Hematopoietic multipotent progenitor cell treated with erythropoietin and hydrocortisone succinate and interleukin-3 and kit ligand, for 6 days (in vitro differentiated cells): ENCODE results near the gene CSH1.
"Not testable (repeated sequence)": the region's sequence is repeated elsewhere in the genome, so short reads cannot be mapped to it uniquely, and the experiment has no call there.

Experiments
- DNase-seq: peaks from one replicate; pipeline ENCODE4 v3.0.0-alpha.2; 2015

Gene CSH1

DNA sequence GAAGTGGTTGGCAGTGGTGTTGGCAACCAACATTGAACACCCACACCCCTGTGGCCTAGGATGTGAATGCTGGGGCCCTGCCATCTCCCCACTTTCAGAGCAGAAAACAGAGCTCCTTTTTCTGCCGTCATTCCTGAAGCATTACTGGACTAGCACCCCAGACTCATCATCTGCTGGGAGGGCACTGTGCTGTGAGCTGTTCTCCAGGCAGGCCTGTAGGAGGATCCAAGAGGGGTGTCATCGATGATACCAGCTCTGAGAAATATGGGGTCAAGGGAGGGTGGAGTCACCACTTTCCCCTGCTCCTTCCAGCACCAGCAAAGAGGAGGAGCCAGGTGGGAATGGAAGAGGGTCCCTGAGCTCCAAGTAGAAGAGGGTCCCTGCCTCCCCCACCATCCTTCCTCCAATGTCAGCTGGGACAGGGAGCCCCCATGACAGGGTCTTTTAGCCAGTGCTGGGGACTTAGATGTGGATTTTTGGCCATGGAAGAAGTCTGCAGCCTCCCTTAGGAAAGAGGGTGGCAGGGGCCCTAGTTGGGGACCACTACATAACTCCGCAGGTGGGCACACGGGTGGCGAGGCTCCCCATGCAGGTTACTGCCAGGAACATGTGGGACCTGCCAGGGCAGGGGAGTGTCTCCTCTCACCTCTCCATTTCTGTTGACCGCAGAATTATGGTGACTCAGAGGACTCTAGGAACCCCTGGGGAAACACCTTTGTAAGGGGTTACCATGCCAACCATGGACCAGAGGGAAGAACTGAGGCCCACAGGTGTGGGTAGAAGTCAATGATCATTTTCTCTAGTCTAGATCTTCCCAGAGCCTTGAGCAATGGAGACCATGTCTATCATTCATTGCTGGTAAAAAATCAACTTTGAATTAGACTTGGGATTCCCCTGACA, 2.8 kb upstream of the CSH1 start:
- not testable (repeated sequence) for DNase-seq

- not testable (repeated sequence) for DNase-seq
Observed at GRCh38 chr17:63894821-63895220, 1.6 kb downstream of the CSH1 start.

DNA sequence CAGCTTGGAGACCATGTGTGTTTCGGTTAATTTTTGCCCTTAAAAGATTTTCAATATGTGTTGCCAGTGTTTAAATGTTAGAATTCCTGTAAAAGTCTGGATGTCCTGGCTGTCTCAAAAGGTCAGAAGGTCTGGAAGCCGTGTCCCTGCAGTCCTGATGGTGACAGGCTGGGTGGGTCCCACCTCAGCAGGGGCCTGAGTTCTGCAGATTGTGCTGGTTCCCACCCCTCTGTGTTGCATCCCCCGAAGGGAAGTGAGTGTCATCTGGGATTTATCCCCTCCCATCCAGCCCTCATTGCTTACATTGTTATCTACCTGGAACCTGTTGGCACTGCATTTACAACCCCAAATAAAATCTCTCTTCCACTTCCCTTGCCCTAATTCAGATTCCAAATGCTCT, 2.4 kb downstream of the CSH1 start:
- not testable (repeated sequence) for DNase-seq

GRCh38 chr17:63892316-63893037, 3.9 kb downstream of the CSH1 start:
- DNase-seq = not testable (repeated sequence)

DNA sequence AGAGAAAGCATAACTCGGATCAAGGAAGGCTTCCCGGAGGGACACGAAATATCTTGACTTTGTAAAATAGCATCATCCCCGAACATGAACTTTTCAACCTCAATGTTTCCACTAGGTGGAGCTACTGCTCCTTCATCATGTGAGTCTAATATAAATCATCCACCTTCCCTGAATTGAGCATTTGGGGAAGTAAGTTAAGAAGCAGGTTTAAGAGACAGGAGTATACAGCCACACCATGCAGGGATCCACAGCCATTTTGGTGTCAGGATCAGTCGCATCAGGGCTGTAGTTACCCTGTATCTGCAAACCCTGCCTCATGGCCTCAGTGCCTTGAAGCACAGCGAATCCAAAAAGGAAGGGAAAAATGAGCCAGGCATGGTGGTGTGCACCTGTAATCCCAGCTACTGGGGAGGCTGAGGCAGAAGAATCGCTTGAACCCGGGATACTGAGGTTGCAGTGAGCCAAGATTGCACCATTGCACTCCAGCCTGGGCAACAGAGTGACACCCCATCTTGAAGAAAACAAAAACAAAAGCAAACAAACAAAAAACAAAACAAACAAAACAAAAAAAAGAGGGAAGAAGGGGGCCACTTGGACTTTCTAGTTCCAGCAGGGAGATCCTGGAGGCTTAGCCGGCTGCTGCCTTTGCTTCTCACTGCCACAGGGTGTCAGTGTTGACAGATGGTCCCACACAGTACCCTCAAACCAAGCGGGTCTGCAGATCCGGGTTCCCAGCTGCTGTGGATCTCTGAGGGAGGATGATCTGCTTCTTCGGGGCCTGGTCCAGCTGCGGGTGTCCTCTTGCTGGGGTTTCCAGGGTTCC, 7.1 kb downstream of the CSH1 start:
- DNase-seq = peak; percentile 44

GRCh38 chr17:63885119-63885518, 11.3 kb downstream of the CSH1 start:
- DNase-seq = not testable (repeated sequence)

GRCh38 chr17:63882626-63883126, 13.7 kb downstream of the CSH1 start:
- not testable (repeated sequence) for DNase-seq

DNA sequence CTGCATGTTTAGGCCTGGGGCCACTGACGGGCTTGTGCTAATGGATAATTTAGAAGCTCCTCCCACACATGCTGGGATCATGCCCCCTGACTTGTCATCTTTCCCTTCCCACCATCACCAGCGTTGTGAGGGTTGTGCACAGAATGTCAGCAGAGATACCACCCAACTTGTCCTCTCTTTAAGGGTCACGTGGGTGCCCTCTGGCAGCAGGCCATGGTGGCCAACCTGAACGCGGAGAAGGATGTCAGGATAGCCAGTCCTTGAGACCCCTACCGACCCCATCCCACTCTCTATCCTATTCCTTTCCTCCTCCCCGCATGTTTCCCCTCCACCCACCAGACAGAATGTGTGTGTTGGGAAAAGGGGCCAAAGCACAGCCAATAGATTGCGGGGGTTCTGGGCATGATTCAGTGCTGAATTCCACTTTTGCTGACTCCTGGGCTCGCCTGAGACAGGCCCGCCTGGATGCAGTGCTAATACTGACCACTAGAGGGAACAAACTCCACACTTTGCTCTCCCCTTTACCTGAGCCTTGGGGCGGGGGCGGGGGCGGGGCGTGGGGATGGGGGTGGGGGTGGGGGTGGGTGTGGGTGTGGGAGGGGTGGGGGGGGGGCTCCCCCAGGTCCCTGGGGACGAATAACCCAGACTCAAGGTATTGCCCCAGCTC, 14.3 kb downstream of the CSH1 start, which contains the start of gene GH2:
TSS of gene GH2 (minus strand) at position 10 of the 667 bp plus-strand sequence. CDS start 143 bp downstream, outside the sequence.
- DNase-seq = peak; percentile 71

DNA sequence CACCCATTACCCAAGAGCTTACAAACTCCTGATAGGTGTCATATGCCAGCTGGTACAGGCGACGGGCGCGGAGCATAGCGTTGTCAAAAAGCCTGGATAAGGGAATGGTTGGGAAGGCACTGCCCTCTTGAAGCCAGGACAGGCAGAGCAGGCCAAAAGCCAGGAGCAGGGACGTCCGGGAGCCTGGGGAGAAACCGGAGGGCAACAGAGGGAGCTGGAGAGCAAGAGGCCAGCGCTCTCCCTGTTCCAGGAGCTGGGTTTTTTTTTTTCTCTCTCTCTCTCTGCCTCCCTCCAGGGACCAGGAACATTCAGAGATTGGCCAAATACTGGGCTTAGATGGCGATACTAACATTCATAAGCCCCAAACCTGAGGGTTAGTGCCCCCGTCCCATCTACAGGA, 15.0 kb downstream of the CSH1 start:
- not testable (repeated sequence) for DNase-seq

DNA sequence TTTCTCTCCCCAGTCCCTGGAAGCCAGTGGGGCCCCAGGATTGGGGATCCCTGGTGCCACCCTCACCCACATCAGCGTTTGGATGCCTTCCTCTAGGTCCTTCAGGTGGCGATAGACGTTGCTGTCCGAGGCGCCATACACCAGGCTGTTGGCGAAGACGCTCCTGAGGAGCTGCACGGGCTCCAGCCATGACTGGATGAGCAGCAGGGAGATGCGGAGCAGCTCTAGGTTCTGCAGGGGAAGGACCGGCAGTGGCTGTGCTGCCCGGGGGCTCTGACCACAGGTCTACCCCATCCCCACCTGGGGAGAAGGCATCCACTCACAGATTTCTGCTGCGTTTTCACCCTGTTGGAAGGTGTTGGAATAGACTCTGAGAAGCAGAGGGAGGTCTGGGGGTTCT, 15.7 kb downstream of the CSH1 start:
- no peak for DNase-seq

- DNase-seq = not testable (repeated sequence)
Observed at GRCh38 chr17:63878413-63878812, 18.0 kb downstream of the CSH1 start.

- not testable (repeated sequence) for DNase-seq
Observed at GRCh38 chr17:63874693-63875092, 21.7 kb downstream of the CSH1 start.

- not testable (repeated sequence) for DNase-seq
Observed at GRCh38 chr17:63874061-63874626, 22.2 kb downstream of the CSH1 start.

DNA sequence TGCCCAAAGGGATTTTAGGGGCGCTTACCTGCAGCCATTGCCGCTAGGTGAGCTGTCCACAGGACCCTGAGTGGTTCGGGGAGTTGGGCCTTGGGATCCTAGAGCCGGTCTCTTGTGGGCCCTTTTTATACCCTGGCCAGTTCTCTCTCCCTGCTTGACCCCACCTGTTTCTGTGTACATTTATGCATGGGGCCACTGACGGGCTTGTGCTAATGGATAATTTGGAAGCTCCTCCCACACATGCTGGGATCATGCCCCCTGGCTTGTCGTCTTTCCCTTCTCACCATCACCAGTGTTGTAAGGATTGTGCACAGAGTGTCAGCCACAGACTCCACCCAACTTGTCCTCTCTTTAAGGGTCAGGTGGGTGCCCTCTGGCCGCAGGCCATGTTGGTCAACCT, 22.8 kb downstream of the CSH1 start, which contains the start of gene CSH2:
TSS of gene CSH2 (minus strand) at position 101 of the 400 bp plus-strand sequence. CDS start at position 38, 63 bp downstream.
- DNase-seq = not testable (repeated sequence)

- DNase-seq = not testable (repeated sequence)
Observed at GRCh38 chr17:63871646-63872365, 24.6 kb downstream of the CSH1 start.

GRCh38 chr17:63870292-63870665, 26.1 kb downstream of the CSH1 start:
- not testable (repeated sequence) for DNase-seq

GRCh38 chr17:63869491-63870291, 26.7 kb downstream of the CSH1 start:
- not testable (repeated sequence) for DNase-seq

DNA sequence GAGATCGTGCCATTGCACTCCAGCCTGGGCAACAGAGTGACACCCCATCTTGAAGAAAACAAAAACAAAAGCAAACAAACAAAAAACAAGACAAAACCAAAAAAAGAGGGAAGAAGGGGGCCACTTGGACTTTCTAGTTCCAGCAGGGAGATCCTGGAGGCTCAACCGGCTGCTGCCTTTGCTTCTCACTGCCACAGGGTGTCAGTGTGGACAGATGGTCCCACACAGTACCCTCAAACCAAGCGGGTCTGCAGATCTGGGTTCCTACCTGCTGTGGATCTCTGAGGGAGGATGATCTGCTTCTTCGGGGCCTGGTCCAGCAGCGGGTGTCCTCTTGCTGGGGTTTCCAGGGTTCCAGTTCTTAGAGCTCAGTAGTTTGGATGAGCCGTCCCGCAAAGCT, 29.7 kb downstream of the CSH1 start:
- not testable (repeated sequence) for DNase-seq

DNA sequence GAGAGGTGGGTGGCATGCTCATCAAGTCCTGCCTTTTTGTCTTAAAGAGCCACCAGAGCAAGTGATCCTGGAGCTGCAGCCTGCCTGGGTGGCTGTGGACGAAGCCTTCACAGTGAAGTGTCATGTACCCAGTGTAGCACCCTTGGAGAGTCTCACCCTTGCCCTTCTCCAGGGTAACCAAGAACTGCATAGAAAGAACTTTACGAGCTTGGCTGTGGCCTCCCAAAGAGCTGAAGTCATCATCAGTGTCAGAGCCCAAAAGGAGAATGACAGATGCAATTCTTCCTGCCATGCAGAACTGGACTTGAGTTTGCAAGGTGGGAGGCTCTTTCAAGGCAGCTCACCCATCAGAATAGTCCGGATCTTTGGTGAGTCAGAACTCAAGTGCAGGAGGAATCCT, 37.1 kb downstream of the CSH1 start:
- DNase-seq = no peak

GRCh38 chr17:63856425-63856824, 39.9 kb downstream of the CSH1 start:
- not testable (repeated sequence) for DNase-seq
